HG02870 (cell line): ENCODE data around the gene SLC13A5.
"Not testable (repeated sequence)": the region's sequence is repeated elsewhere in the genome, so short reads cannot be mapped to it uniquely, and the experiment has no call there.

Source experiments
- ATAC-seq: cut with Tn5 transposase; IDR thresholded peaks from one replicate; pipeline ENCODE4 v1.9.1; 2021; ENCODE audit warnings: mild to moderate bottlenecking, moderate library complexity; ENCODE audit not compliant: unreplicated experiment

Gene SLC13A5

GRCh38 chr17:6711081-6711674 lies 2.0 kb downstream of the SLC13A5 start:
- ATAC-seq, result no peak

GRCh38 chr17:6710317-6710716 lies 2.9 kb downstream of the SLC13A5 start:
- no peak for ATAC-seq

DNA sequence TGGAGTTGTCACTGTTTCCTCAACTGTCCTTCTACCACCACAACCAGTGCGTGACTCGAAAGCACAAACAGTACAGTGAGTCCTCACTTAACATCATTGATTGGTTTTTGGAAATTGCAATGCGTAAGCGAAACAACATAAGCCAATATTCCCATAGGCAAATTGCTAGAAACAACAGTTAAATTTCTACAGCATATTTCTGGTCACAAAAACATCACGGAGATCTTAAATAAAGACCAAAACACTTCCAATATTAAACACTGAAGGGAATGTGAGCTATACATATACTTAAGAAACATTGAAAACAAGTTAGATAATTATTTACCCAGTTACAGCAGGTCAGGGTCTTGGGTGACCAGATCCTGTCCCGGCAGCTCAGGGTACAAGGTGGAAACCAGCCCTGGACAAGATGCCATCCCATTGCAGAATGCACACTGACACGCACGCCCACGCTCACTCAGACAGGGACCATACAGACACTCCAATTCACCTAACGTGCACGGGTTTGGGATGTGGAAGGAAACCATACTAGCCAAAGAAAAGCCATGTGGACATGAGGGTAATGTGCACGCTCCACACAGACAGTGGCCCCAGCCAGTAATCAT lies 4.7 kb downstream of the SLC13A5 start:
- ATAC-seq, result no peak

GRCh38 chr17:6706996-6707395 lies 6.2 kb downstream of the SLC13A5 start:
- ATAC-seq, result no peak

- no peak for ATAC-seq
These were observed 6.7 kb downstream of the SLC13A5 start for GRCh38 chr17:6706499-6706898.

DNA sequence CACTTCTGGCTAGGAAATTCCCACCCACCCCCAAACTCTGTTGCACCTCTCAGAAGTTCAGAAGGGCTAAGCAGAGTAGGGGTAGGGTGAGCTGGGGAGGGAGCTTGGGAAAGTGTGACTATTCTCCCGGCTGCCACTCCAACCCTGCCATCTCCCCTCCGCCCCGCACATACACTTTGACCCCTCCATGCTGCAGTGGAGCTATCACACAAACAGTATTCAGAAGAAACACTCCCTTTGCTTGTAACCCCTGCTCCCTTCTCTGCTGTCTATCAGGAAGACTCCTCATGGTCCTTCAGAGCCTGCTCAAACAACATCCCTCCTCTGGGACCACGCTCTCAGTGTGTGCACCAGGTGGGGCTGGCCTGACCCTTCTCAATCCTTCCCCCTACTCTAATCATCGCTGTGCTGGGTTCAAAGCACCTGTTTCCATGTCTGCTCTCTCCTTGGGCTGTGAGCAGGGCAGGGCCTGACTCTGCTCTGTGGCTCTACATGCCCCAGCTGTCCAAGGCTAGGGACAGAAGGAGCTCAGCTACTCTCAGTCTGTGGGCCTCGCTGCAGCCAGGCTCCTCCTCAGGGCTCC lies 8.6 kb downstream of the SLC13A5 start:
- no peak for ATAC-seq

DNA sequence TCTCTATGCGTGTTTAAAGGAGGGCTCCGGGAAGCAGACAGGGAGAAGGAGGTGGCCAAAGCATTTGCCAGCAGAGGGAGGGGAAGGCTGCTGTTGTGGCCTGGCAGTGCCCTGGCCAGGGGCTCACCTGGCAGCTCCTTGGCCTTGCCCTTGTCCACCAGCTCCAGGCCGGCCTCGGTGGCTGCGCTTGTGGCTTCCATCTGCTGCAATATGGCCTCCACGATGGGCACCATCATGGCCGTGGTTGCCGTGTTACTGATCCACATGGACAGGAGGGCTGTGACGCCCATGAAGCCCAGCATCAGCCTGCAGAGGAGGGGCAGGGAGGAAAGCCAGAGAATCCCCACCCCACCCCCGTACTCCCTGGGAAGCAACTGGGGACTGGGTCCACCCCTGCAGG lies 9.4 kb downstream of the SLC13A5 start:
- ATAC-seq, result no peak

GRCh38 chr17:6702567-6703215 lies 10.5 kb downstream of the SLC13A5 start:
- ATAC-seq, result no peak

- no peak for ATAC-seq
These were observed 11.4 kb downstream of the SLC13A5 start for GRCh38 chr17:6701719-6702118.

- ATAC-seq, result no peak
These were observed 12.2 kb downstream of the SLC13A5 start for GRCh38 chr17:6700948-6701307.

DNA sequence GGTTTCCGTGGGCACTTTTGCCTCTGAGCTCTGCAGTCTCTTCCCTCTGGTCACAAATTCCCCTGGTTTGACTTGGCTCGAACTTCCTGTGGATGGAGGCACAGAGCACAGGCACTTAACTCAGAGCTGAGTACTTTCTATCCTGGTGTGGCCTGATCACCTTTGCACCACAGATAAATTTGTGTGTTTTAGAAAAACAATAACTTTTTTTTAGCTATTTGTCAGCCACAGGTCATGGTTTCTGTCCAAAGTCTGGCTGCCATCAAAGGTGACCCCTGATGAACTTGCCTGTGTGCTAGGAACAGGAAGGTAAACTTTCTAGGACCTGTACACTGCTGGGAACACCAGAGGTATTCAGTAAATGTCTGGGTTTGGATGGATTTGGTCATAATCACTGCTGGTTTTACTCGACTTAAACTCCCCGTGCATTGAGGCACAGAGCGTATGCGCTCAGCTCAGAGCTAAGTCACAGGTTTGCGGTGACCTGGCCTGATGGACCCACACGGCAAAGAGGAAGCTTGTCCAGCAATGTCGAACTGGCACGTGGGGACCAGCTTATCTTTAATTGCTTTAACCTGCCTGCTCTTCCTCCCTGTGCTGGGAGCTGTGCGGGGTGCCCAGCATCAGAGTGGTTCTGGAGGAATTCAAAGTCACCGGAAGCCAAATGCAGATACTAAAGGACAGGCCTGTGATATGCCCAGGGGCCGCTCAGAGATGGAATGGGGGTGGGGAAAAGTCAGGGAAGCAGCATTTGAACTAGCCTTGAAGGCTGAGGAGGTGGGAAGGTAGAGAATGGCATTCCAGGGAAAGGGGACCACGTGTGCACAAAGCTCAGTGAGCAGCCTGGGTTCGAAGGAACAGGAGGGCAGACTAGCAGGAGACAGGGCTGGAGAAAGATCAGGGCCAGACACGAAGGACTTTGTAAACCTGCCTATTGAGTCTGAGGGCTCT lies 12.9 kb downstream of the SLC13A5 start:
- ATAC-seq, result no peak

DNA sequence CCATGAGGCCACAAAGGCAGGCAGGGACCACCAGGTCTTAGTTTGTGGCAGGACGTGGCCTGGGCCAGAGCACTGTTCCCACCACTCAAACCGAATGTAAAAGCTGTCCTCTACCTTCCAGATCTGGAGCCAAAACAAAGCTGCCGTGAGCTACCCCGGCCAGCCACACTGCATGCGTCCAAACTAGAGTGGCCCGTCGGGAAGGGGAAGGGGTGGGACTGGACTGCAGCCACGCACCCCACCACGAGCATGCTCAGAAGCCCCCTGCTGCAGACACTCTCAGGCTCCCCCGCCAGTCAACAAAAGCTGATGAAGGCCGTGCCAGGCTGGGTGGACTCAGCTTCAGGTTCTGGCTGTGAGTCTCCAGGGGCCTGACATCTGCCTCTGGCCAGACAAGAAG lies 15.2 kb downstream of the SLC13A5 start:
- ATAC-seq, result no peak

DNA sequence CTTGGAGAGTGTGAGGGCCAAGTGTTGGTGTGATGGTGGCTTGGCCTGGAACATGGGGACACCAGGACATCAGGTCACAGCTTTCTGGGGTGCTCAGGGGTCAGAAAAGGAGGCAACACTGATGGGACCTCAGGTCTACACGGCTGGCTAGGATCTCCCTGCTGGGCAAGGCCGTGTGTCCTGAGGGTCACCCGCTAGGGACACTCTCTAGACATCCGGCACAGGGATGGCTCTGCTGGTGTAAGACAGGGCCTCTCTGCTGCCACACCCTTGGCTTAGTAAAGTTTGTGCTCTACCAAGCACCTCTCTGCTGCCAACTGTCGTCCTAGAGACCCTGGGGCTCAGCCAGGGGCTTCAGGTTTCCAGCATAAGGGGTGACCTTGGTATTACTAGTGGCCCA lies 16.3 kb downstream of the SLC13A5 start:
- ATAC-seq, result no peak

DNA sequence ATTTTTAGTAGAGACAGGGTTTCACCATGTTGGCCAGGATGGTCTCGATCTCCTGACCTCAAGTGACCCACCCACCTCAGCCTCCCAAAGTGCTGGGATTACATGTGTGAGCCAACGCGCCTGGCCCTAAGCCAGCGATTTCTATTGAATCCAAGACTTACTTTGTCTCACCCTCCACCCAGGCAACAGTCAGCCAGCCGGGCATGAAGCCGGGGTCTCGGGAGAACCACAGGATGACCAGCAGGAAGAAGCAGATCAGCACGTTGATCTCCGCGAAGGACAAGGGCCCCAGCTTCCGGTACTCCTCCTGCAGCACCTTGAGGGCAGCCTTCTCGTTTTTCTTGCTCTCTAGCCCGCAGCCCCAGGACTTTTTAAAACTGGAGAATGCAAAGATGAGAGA lies 17.6 kb downstream of the SLC13A5 start:
- no peak for ATAC-seq

- no peak for ATAC-seq
These were observed 18.1 kb downstream of the SLC13A5 start for GRCh38 chr17:6695051-6695450.

DNA sequence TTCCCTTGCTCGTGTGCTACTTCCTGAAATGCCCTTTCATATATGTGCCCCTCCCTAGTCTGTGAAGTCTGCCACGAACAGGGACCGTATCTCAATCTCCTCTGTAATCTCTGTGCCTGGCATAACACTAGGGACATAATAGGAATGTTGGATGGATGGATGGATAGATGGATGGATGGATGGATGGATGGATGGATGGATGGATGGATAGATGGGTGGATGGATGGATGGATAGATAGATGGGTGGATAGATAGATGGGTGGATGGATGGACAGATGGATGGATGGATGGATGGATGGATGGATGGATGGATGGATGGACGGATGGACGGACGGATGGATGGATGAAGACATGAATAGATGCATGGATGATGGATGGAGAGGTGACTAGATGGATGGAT lies 21.2 kb downstream of the SLC13A5 start:
- not testable (repeated sequence) for ATAC-seq

- no peak for ATAC-seq
These were observed 21.6 kb downstream of the SLC13A5 start for GRCh38 chr17:6691546-6691945.

DNA sequence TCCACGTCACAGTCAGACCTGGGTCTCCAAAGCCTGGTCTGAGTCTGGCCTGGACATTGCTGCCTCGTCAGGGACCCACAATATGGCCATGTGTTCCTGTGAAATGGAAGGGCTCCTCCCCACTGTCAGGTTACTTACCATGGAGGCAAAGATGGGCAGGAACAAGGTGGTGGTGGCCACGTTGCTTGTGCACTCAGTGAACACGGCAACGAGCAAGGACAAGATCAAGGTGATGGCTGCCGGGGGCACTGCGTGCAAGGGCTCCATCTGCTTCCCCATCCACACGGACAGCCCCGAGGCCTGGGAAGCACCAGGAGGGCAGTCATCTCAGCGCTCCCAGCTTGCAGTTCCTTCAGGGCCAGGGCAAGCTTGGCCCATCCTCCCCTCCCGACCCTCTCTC lies 22.5 kb downstream of the SLC13A5 start:
- ATAC-seq, result no peak

DNA sequence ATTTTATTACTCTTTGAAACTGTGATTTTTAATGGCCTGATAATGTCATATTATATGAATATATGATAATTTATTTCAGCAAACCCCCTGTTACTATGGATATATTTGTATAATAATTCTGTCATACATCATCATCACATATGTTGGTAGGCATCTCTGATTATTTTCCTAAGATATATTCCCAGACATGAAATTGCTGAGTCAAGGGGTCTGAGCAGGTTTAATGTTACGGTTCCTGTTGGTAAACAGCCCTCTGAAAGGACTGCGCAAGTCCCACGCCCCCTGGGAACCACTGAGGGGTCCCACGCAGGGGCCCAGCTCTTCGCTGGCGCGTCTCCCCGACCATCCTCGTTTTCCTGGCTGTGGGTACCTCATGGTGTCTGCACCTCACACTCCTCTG lies 24.2 kb downstream of the SLC13A5 start:
- no peak for ATAC-seq

DNA sequence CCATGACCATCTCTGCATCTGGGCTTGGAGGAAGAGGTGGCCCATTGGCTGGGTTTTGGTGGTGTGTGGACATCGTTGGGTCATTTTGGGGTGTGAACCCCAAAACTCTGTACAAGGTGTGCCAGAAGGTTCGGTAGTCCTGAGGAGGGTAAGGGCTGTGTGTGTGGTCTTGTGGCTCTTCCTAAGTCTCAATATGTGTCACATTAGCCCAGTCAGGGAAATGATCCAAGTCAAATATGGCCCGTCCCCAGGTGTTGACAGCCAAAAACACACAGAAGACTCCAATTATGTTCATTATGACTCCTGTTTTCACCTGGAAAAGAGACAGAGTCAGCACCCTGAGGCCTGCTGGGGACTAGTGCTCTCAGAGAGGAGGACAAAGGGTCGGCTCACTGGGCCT lies 27.1 kb downstream of the SLC13A5 start:
- no peak for ATAC-seq
